HEK293 (cell line): ENCODE results near the gene CSGALNACT2.

Source experiments
- CTCF ChIA-PET: fragments of 350-600 bp; formaldehyde crosslinking; extraction: SDS; loops from one replicate; lab custom pipeline; 2021; ENCODE audit warnings: antibody characterized with exemption; lab: Yijun Ruan, JAX
- POLR2A ChIA-PET: fragments of 300-600 bp; formaldehyde crosslinking; extraction: SDS; loops from one replicate; lab custom pipeline; 2020; ENCODE audit warnings: antibody characterized with exemption, inconsistent platforms; lab: Yijun Ruan, JAX
- H3K27ac ChIP-seq: fragments of 200-500 bp; sonication (Bioruptor generic); 2 replicates; pipeline ENCODE4 v1.5.1; 2014; ENCODE audit warnings: low read depth, low read length, control low read depth, inconsistent platforms; ENCODE audit errors: extremely low read depth
- H3K36me3 ChIP-seq, 2 experiments: fragments of 200-500 bp in 1 of 2; sonication (Bioruptor generic) in 1 of 2; 1 replicate in 1 of 2; 2 replicates in 1 of 2; pipeline ENCODE4 v1.5.1; 2014 to 2017; ENCODE audit warnings: inconsistent platforms in 2 of 2, low read length in 2 of 2; ENCODE audit not compliant: control insufficient read depth in 2 of 2, insufficient read depth in 1 of 2
- H3K4me1 ChIP-seq: fragments of 200-500 bp; sonication (Bioruptor generic); 2 replicates; pipeline ENCODE4 v1.5.1; 2014; ENCODE audit warnings: mild to moderate bottlenecking, low read length, inconsistent platforms; ENCODE audit not compliant: control insufficient read depth, insufficient read depth
- H3K4me3 ChIP-seq: 2 replicates; pipeline ENCODE4 v1.5.1; 2011; ENCODE audit warnings: low read depth, mild to moderate bottlenecking, control low read depth, low read length, moderate library complexity
- H3K9me3 ChIP-seq: fragments of 200-500 bp; sonication (Bioruptor generic); 2 replicates; pipeline ENCODE4 v1.5.1; 2014; ENCODE audit warnings: low read depth, low read length, inconsistent platforms; ENCODE audit not compliant: control insufficient read depth, insufficient read depth
- GFI1B ChIP-seq: fragments of 450-650 bp; formaldehyde crosslinking; IDR thresholded peaks from 2 replicates; pipeline ENCODE4 v1.5.1; 2016; ENCODE audit warnings: missing biosample characterization, missing genetic modification characterization
- IKZF3 ChIP-seq: fragments of 450-650 bp; IDR thresholded peaks from 2 replicates; pipeline ENCODE4 v1.5.0; 2018; ENCODE audit warnings: missing biosample characterization, mild to moderate bottlenecking, missing genetic modification characterization, moderate library complexity
- OVOL3 ChIP-seq: fragments of 450-650 bp; formaldehyde crosslinking; IDR thresholded peaks from 2 replicates; pipeline ENCODE4 v1.5.1; 2016; ENCODE audit warnings: missing biosample characterization, missing genetic modification characterization
- SP2 ChIP-seq: fragments of 450-650 bp; formaldehyde crosslinking; IDR thresholded peaks from 2 replicates; pipeline ENCODE4 v1.5.1; 2016; ENCODE audit warnings: missing biosample characterization, missing genetic modification characterization
- SP3 ChIP-seq: fragments of 450-650 bp; formaldehyde crosslinking; IDR thresholded peaks from 2 replicates; pipeline ENCODE4 v1.5.1; 2016; ENCODE audit warnings: missing biosample characterization, missing genetic modification characterization
- SP7 ChIP-seq: fragments of 450-650 bp; formaldehyde crosslinking; IDR thresholded peaks from 2 replicates; pipeline ENCODE4 v1.5.1; 2016; ENCODE audit warnings: missing biosample characterization, missing genetic modification characterization
- ZBTB20 ChIP-seq: fragments of 450-650 bp; formaldehyde crosslinking; IDR thresholded peaks from 2 replicates; pipeline ENCODE4 v1.5.1; 2016; ENCODE audit warnings: missing biosample characterization, missing genetic modification characterization
- ZBTB44 ChIP-seq: fragments of 450-650 bp; IDR thresholded peaks from 2 replicates; pipeline ENCODE4 v1.5.1; 2018; ENCODE audit warnings: missing biosample characterization, mild to moderate bottlenecking, missing genetic modification characterization
- ZBTB6 ChIP-seq: fragments of 450-650 bp; formaldehyde crosslinking; IDR thresholded peaks from 2 replicates; pipeline ENCODE4 v1.5.1; 2017; ENCODE audit warnings: missing biosample characterization, missing genetic modification characterization
- ZBTB8A ChIP-seq: fragments of 450-650 bp; formaldehyde crosslinking; IDR thresholded peaks from 2 replicates; pipeline ENCODE4 v1.5.1; 2016; ENCODE audit warnings: missing biosample characterization, missing genetic modification characterization
- ZNF10 ChIP-seq: fragments of 450-650 bp; formaldehyde crosslinking; IDR thresholded peaks from 2 replicates; pipeline ENCODE4 v1.5.1; 2017; ENCODE audit warnings: missing biosample characterization, missing genetic modification characterization
- ZNF214 ChIP-seq: fragments of 450-650 bp; formaldehyde crosslinking; IDR thresholded peaks from 2 replicates; pipeline ENCODE4 v1.5.1; 2017; ENCODE audit warnings: missing biosample characterization, mild to moderate bottlenecking, missing genetic modification characterization, borderline replicate concordance
- ZNF221 ChIP-seq: fragments of 450-650 bp; formaldehyde crosslinking; IDR thresholded peaks from 2 replicates; pipeline ENCODE4 v1.5.1; 2017; ENCODE audit warnings: missing biosample characterization, missing genetic modification characterization, borderline replicate concordance
- ZNF23 ChIP-seq: fragments of 450-650 bp; formaldehyde crosslinking; IDR thresholded peaks from 2 replicates; pipeline ENCODE4 v1.5.1; 2016; ENCODE audit warnings: missing biosample characterization, missing genetic modification characterization, borderline replicate concordance
- ZNF239 ChIP-seq: fragments of 450-650 bp; formaldehyde crosslinking; IDR thresholded peaks from 2 replicates; pipeline ENCODE4 v1.5.1; 2016; ENCODE audit warnings: missing biosample characterization, missing genetic modification characterization
- ZNF544 ChIP-seq: fragments of 450-650 bp; formaldehyde crosslinking; IDR thresholded peaks from 2 replicates; pipeline ENCODE4 v1.5.0; 2017; ENCODE audit warnings: missing biosample characterization, missing genetic modification characterization
- ZNF571 ChIP-seq: fragments of 450-650 bp; formaldehyde crosslinking; IDR thresholded peaks from 2 replicates; pipeline ENCODE4 v1.5.0; 2017; ENCODE audit warnings: missing biosample characterization, missing genetic modification characterization
- ZNF623 ChIP-seq: fragments of 450-650 bp; formaldehyde crosslinking; IDR thresholded peaks from 2 replicates; pipeline ENCODE4 v1.5.1; 2016; ENCODE audit warnings: missing biosample characterization, missing genetic modification characterization
- ZNF629 ChIP-seq: fragments of 450-650 bp; formaldehyde crosslinking; IDR thresholded peaks from 2 replicates; pipeline ENCODE4 v1.5.1; 2017; ENCODE audit warnings: missing biosample characterization, missing genetic modification characterization
- ZNF701 ChIP-seq: fragments of 450-650 bp; formaldehyde crosslinking; IDR thresholded peaks from 2 replicates; pipeline ENCODE4 v1.5.1; 2016; ENCODE audit warnings: missing biosample characterization, missing genetic modification characterization
- ZNF76 ChIP-seq: fragments of 450-650 bp; formaldehyde crosslinking; IDR thresholded peaks from 2 replicates; pipeline ENCODE4; 2016; ENCODE audit warnings: low read depth, missing biosample characterization, missing genetic modification characterization, borderline replicate concordance
- ZNF785 ChIP-seq: fragments of 450-650 bp; formaldehyde crosslinking; IDR thresholded peaks from 2 replicates; pipeline ENCODE4 v1.5.1; 2016; ENCODE audit warnings: missing biosample characterization, missing genetic modification characterization
- ZSCAN30 ChIP-seq: fragments of 450-650 bp; IDR thresholded peaks from 2 replicates; pipeline ENCODE4 v1.5.1; 2018; ENCODE audit warnings: missing biosample characterization, mild to moderate bottlenecking, missing genetic modification characterization, moderate library complexity
- ZXDB ChIP-seq: fragments of 450-650 bp; formaldehyde crosslinking; IDR thresholded peaks from 2 replicates; pipeline ENCODE4 v1.5.1; 2016; ENCODE audit warnings: missing biosample characterization, missing genetic modification characterization
- TF ChIP-seq, protein P1 (sequence below): fragments of 450-650 bp; formaldehyde crosslinking; IDR thresholded peaks from 2 replicates; pipeline ENCODE4; 2016; ENCODE audit warnings: missing biosample characterization, missing genetic modification characterization
- TF ChIP-seq, protein P2 (sequence below): fragments of 450-650 bp; formaldehyde crosslinking; IDR thresholded peaks from 2 replicates; pipeline ENCODE4 v1.5.1; 2016; ENCODE audit warnings: missing biosample characterization, missing genetic modification characterization
- TF ChIP-seq, protein P3 (sequence below): fragments of 450-650 bp; formaldehyde crosslinking; IDR thresholded peaks from 2 replicates; pipeline ENCODE4 v1.5.1; 2016; ENCODE audit warnings: missing biosample characterization, missing genetic modification characterization, borderline replicate concordance

Gene CSGALNACT2

GRCh38 chr10:43229208-43230061, 91.2 kb downstream of the CSGALNACT2 start:
- ChIA-PET POLR2A (no interaction called here), CTCF (interaction anchor here (0.5 to 0.7 kb wide), 2 partner anchors 54 to 163 kb away, joined by 4 read pairs; no protein-coding TSS in a partner anchor)
- TF ChIP-seq GFI1B = no peak
- TF ChIP-seq ZNF785 = no peak
- no peak for TF ChIP-seq ZXDB (tag by site-specific recombination)
- no peak for TF ChIP-seq ZNF221
- no peak for TF ChIP-seq ZNF76 (tag by site-specific recombination)
- TF ChIP-seq ZNF214 (tag by site-specific recombination) = no peak
- TF ChIP-seq ZNF623 = no peak
- no peak for TF ChIP-seq ZNF701
- TF ChIP-seq OVOL3 (tag by site-specific recombination) = no peak
- TF ChIP-seq, protein P1, sequence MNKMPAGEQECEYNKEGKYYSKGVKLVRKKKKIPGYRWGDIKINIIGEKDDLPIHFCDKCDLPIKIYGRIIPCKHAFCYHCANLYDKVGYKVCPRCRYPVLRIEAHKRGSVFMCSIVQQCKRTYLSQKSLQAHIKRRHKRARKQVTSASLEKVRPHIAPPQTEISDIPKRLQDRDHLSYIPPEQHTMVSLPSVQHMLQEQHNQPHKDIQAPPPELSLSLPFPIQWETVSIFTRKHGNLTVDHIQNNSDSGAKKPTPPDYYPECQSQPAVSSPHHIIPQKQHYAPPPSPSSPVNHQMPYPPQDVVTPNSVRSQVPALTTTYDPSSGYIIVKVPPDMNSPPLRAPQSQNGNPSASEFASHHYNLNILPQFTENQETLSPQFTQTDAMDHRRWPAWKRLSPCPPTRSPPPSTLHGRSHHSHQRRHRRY (tag by site-specific recombination) = no peak
- TF ChIP-seq, protein P2, sequence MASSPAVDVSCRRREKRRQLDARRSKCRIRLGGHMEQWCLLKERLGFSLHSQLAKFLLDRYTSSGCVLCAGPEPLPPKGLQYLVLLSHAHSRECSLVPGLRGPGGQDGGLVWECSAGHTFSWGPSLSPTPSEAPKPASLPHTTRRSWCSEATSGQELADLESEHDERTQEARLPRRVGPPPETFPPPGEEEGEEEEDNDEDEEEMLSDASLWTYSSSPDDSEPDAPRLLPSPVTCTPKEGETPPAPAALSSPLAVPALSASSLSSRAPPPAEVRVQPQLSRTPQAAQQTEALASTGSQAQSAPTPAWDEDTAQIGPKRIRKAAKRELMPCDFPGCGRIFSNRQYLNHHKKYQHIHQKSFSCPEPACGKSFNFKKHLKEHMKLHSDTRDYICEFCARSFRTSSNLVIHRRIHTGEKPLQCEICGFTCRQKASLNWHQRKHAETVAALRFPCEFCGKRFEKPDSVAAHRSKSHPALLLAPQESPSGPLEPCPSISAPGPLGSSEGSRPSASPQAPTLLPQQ = 0 out of 2 replicates have a peak, but pooled peaks have one; percentile 17
- TF ChIP-seq ZBTB44 (tag by site-specific recombination) = no peak
- no peak for TF ChIP-seq ZNF544
- no peak for TF ChIP-seq ZNF239 (tag by site-specific recombination)
- peak; percentile 55 for TF ChIP-seq SP2 (tag by site-specific recombination)
- no peak for TF ChIP-seq ZNF571 (tag by site-specific recombination)
- 0 out of 2 replicates have a peak, but pooled peaks have one; percentile 20 for TF ChIP-seq ZNF10
- peak; percentile 21; the same call in 1 of the 2 replicates for TF ChIP-seq ZBTB20 (tag by site-specific recombination)
- TF ChIP-seq ZBTB8A (tag by site-specific recombination) = peak; percentile 89
- TF ChIP-seq ZSCAN30 (tag by site-specific recombination) = peak; percentile 39; the same call in 1 of the 2 replicates
- TF ChIP-seq, protein P3, sequence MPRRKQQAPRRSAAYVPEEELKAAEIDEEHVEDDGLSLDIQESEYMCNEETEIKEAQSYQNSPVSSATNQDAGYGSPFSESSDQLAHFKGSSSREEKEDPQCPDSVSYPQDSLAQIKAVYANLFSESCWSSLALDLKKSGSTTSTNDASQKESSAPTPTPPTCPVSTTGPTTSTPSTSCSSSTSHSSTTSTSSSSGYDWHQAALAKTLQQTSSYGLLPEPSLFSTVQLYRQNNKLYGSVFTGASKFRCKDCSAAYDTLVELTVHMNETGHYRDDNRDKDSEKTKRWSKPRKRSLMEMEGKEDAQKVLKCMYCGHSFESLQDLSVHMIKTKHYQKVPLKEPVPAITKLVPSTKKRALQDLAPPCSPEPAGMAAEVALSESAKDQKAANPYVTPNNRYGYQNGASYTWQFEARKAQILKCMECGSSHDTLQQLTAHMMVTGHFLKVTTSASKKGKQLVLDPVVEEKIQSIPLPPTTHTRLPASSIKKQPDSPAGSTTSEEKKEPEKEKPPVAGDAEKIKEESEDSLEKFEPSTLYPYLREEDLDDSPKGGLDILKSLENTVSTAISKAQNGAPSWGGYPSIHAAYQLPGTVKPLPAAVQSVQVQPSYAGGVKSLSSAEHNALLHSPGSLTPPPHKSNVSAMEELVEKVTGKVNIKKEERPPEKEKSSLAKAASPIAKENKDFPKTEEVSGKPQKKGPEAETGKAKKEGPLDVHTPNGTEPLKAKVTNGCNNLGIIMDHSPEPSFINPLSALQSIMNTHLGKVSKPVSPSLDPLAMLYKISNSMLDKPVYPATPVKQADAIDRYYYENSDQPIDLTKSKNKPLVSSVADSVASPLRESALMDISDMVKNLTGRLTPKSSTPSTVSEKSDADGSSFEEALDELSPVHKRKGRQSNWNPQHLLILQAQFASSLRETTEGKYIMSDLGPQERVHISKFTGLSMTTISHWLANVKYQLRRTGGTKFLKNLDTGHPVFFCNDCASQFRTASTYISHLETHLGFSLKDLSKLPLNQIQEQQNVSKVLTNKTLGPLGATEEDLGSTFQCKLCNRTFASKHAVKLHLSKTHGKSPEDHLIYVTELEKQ (tag by site-specific recombination) = no peak
- no peak for TF ChIP-seq ZNF23 (tag by site-specific recombination)
- TF ChIP-seq SP7 (tag by site-specific recombination) = no peak
- TF ChIP-seq ZBTB6 (tag by site-specific recombination) = no peak
- peak; percentile 64 for TF ChIP-seq SP3 (tag by site-specific recombination)
- TF ChIP-seq ZNF629 (tag by site-specific recombination) = no peak
- TF ChIP-seq IKZF3 (tag by site-specific recombination) = no peak

More at GRCh38 chr10:43229208-43230061, 91.2 kb downstream of the CSGALNACT2 start:
- Histone ChIP-seq H3K27ac (no peak overlapping the region), H3K4me1 (no peaks in the 10 kb centered on the region), H3K9me3 (no peaks in the 10 kb centered on the region), H3K4me3 (peak overlapping the region; percentile 41), H3K36me3 (no peaks in the 10 kb centered on the region)
